NT2/D1 (cell line): ENCODE results near the gene KERA.

Experiments used
- YY1 ChIP-seq: IDR thresholded peaks from 2 replicates; pipeline ENCODE4 v1.6.1; 2011; ENCODE audit not compliant: insufficient read length, insufficient read depth
- ZNF274 ChIP-seq: IDR thresholded peaks from 2 replicates; pipeline ENCODE4 v1.6.1; 2011; ENCODE audit warnings: mild to moderate bottlenecking, low read depth, low read length

DNA sequence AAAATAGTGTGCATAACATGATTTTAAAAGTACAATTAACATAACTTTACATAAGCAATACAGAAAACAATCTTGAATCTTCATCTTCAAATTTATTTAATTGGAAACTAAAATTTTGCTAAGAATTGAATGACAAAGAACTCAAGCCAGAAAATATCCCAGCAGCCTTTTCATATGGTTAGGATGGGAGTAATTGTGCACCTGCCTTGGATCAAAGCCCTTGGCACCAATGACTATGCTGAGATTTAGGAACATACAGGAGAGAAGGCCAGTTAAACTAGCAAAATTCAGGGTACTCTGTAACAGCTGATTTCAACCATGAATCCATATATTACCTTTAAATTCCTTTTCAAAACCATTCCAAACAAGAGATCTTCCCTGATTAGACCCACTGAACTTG lies 5.8 kb downstream of the KERA start:
- TF ChIP-seq ZNF274 (no peak), YY1 (no peak)
